A673 (cell line): ENCODE measurements around the gene DGKD. TPM values are rescaled to one million over a fixed set of nuclear protein-coding genes. Genes with fewer than 3 reads are reported as not detected.

Source experiments
- BruUV-seq: library from RNA; stranded (reverse); fragments of 400-500 nt; replicated peaks from 2 replicates; lab custom pipeline; 2021; lab: Mats Ljungman, UMichigan
- CTCF ChIA-PET: fragments of 300-600 bp; sonication (Branson Sonifier 250); formaldehyde crosslinking; loops from one replicate; lab custom pipeline; 2022; ENCODE audit warnings: antibody characterized with exemption; lab: Charles Lee
- POLR2A ChIA-PET: fragments of 300-600 bp; sonication (Branson Sonifier 250); formaldehyde crosslinking; loops from one replicate; lab custom pipeline; 2022; ENCODE audit warnings: antibody characterized with exemption; ENCODE audit not compliant: low non-redundant PET; lab: Charles Lee
- DNase-seq: peaks from one replicate; pipeline ENCODE4 v3.0.0-alpha.2; 2015; ENCODE audit warnings: low spot score
- H3K27ac ChIP-seq: fragments of 200-600 bp; sonication (generic); 2 replicates; pipeline ENCODE4 v1.5.1; 2016; ENCODE audit warnings: mixed run types, low read depth, mild to moderate bottlenecking, mixed read lengths, antibody characterized with exemption, low read length; ENCODE audit not compliant: poor library complexity, severe bottlenecking
- H3K27me3 ChIP-seq: fragments of 200-600 bp; sonication (generic); replicated peaks from 2 replicates; pipeline ENCODE4 v1.6.1; 2017; ENCODE audit warnings: mixed run types, low read depth, mild to moderate bottlenecking, mixed read lengths, antibody characterized with exemption, low read length; ENCODE audit not compliant: insufficient read depth, poor library complexity
- H3K36me3 ChIP-seq: fragments of 200-600 bp; sonication (generic); 2 replicates; pipeline ENCODE4 v1.6.1; 2016; ENCODE audit warnings: mixed run types, mild to moderate bottlenecking, mixed read lengths, antibody characterized with exemption, low read length; ENCODE audit not compliant: insufficient read depth, poor library complexity, severe bottlenecking
- H3K4me1 ChIP-seq: fragments of 200-600 bp; sonication (generic); 2 replicates; pipeline ENCODE4 v1.6.1; 2017; ENCODE audit warnings: mixed run types, mild to moderate bottlenecking, mixed read lengths, antibody characterized with exemption, low read length; ENCODE audit not compliant: insufficient read depth, poor library complexity, severe bottlenecking
- H3K4me3 ChIP-seq: fragments of 200-600 bp; sonication (generic); 2 replicates; pipeline ENCODE4 v1.5.1; 2016; ENCODE audit warnings: low read depth, mixed run types, mild to moderate bottlenecking, mixed read lengths, low read length; ENCODE audit not compliant: poor library complexity, severe bottlenecking
- H3K9me3 ChIP-seq: fragments of 200-600 bp; sonication (generic); 2 replicates; pipeline ENCODE4 v1.6.1; 2016; ENCODE audit warnings: mixed run types, low read depth, mild to moderate bottlenecking, mixed read lengths, antibody characterized with exemption, low read length; ENCODE audit not compliant: poor library complexity, severe bottlenecking
- EZH2 ChIP-seq: fragments of 200-600 bp; sonication (generic); IDR thresholded peaks from 2 replicates; pipeline ENCODE4 v1.6.1; 2017; ENCODE audit warnings: borderline replicate concordance, low read depth, mild to moderate bottlenecking, mixed read lengths, antibody characterized with exemption, low read length; ENCODE audit not compliant: poor library complexity, severe bottlenecking
- intact Hi-C: fragments of 100-400 bp; cut with micrococcal nuclease; formaldehyde crosslinking; loops from one replicate; pipeline ENCODE4 v1.10.0; 2022; ENCODE audit not compliant: unreplicated experiment
- total RNA-seq: library from RNA; stranded (reverse); gene quantifications from 2 replicates; pipeline ENCODE4 v1.2.3, GENCODE V29; 2021
- TF ChIP-seq, protein P1 (sequence below): fragments of 300-800, 200-600 bp; sonication (generic); conservative IDR thresholded peaks from 2 replicates; pipeline ENCODE4 v1.5.1; 2017; ENCODE audit warnings: low read depth, mild to moderate bottlenecking, antibody characterized with exemption, low read length, moderate library complexity, mixed read lengths

Gene DGKD
- total RNA-seq, 1 experiment from 2014 or later, result 128 TPM

DNA sequence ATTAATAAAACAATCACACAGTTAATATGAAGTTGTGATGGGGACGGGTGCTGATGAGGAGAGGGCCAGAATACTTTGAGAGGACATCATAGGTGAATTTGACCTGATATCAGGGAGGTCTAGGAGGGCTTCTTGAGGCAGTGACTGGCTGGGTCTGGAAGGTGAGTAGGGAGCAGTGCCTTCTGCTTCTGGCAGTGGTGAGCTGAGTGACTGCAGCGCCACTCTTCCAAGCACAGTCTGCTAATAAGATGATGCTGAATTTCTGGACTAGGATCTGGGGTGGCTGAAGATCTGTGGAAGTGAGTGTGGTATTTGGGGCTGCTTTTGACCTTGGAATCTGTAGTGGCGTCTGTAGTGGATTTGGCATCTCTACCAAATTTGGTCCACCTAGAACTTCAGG, 5.5 kb downstream of the DGKD start:
- Histone ChIP-seq H3K36me3 (peaks cover 27% of the 10 kb centered on the region), H3K27ac (no peak overlapping the region), H3K4me1 (peaks cover 25% of the 10 kb centered on the region), H3K4me3 (no peak overlapping the region), H3K27me3 (no peaks in the 10 kb centered on the region), H3K9me3 (no peaks in the 10 kb centered on the region)
- TF ChIP-seq, protein P1, sequence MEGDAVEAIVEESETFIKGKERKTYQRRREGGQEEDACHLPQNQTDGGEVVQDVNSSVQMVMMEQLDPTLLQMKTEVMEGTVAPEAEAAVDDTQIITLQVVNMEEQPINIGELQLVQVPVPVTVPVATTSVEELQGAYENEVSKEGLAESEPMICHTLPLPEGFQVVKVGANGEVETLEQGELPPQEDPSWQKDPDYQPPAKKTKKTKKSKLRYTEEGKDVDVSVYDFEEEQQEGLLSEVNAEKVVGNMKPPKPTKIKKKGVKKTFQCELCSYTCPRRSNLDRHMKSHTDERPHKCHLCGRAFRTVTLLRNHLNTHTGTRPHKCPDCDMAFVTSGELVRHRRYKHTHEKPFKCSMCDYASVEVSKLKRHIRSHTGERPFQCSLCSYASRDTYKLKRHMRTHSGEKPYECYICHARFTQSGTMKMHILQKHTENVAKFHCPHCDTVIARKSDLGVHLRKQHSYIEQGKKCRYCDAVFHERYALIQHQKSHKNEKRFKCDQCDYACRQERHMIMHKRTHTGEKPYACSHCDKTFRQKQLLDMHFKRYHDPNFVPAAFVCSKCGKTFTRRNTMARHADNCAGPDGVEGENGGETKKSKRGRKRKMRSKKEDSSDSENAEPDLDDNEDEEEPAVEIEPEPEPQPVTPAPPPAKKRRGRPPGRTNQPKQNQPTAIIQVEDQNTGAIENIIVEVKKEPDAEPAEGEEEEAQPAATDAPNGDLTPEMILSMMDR, result no peak
- TF ChIP-seq EZH2, result no peak
- POLR2A ChIA-PET, result no interaction called here
- DNase-seq, result no peak
- CTCF ChIA-PET, result no interaction called here
- intact Hi-C loops, result no loop called here
- BruUV-seq, result no TSS peak

- no TSS peak for BruUV-seq
- no peaks in the 10 kb centered on the region for H3K9me3 ChIP-seq
- peak overlapping the region; percentile 32 for H3K27ac ChIP-seq
- peaks cover 23% of the 10 kb centered on the region for H3K4me1 ChIP-seq
- peaks cover 27% of the 10 kb centered on the region for H3K36me3 ChIP-seq
- POLR2A ChIA-PET, result no interaction called here
- DNase-seq, result no peak
- intact Hi-C loops, result no loop called here
- H3K4me3 ChIP-seq, result no peak overlapping the region
- CTCF ChIA-PET, result no interaction called here
- TF ChIP-seq EZH2, result no peak
- TF ChIP-seq, protein P1, result no peak
- no peaks in the 10 kb centered on the region for H3K27me3 ChIP-seq
Observed at GRCh38 chr2:233360771-233361176, 6.5 kb downstream of the DGKD start.

DNA sequence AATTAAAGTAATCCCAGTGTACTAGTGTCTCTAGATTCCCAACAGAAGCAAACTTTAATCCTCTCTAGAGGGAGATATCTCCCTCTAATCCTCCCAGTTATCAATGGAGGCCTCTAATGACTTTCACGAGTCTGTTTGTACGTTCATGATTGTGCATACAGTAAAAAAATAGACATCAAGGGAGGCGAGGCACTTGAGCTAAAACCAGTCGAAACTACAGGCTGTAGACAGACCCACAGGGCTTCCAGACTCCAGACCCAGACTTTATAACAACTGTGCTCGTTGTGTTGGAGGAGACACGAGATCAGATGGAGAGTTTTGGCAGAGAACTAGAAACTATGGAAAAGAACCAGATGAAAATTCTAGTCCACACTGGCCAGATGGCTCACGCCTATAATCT, 7.0 kb downstream of the DGKD start:
- DNase-seq, result no peak
- Histone ChIP-seq H3K4me3 (no peak overlapping the region), H3K9me3 (no peaks in the 10 kb centered on the region), H3K27me3 (no peaks in the 10 kb centered on the region), H3K36me3 (peaks cover 27% of the 10 kb centered on the region), H3K27ac (no peak overlapping the region), H3K4me1 (peaks cover 18% of the 10 kb centered on the region)
- CTCF ChIA-PET, result no interaction called here
- POLR2A ChIA-PET, result no interaction called here
- TF ChIP-seq, protein P1, result no peak
- TF ChIP-seq EZH2, result no peak
- intact Hi-C loops, result no loop called here
- no TSS peak for BruUV-seq
